Hindlimb muscle (tissue), 1 donor: ENCODE results near the gene TDRD10. TPM values are rescaled to one million over a fixed set of nuclear protein-coding genes. Genes with fewer than 3 reads are reported as not detected.
A peak's percentile ranks its signal among the peaks of the same experiment; 100 is the strongest.

Experiments used
- DNase-seq: peaks from one replicate; pipeline ENCODE4 v3.0.0-alpha.2; 2013
- polyA plus RNA-seq: library from polyadenylated mRNA; unstranded; fragments of 120-200 nt; gene quantifications from one replicate; pipeline ENCODE4 v1.2.1, GENCODE V29; 2013; ENCODE audit not compliant: insufficient read length

Gene TDRD10
- polyA plus RNA-seq, 1 donor = 3.3 TPM

GRCh38 chr1:154553056-154554030 lies 51.3 kb downstream of the TDRD10 start:
- no peak for DNase-seq

DNA sequence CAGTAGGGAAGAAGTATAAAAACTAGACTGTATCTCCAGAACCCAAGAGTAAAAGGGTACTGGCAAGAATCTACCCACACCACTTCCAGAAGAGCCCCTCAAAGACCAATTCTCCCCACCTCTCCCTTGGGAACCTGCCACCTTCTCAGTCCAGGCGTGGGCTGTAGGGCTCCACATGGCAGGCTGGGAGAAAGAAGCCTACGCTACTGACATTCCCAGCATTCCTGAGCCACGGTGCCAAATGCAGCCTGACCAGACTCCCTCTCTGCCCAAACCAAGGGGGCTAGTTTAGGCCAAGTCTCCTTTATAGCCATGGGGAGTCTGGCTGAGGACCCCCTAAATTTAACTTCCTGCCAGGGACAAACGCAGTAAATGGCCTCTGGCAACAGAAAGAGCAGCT lies 54.4 kb downstream of the TDRD10 start:
- DNase-seq = no peak

GRCh38 chr1:154557248-154557938 lies 55.4 kb downstream of the TDRD10 start:
- DNase-seq = no peak

GRCh38 chr1:154557939-154558719 lies 56.1 kb downstream of the TDRD10 start, which contains the start of gene UBE2Q1:
Gene UBE2Q1 (minus strand): TSS chr1:154558662. CDS start chr1:154558553, 109 bp downstream.
- peak; percentile 41 for DNase-seq

DNA sequence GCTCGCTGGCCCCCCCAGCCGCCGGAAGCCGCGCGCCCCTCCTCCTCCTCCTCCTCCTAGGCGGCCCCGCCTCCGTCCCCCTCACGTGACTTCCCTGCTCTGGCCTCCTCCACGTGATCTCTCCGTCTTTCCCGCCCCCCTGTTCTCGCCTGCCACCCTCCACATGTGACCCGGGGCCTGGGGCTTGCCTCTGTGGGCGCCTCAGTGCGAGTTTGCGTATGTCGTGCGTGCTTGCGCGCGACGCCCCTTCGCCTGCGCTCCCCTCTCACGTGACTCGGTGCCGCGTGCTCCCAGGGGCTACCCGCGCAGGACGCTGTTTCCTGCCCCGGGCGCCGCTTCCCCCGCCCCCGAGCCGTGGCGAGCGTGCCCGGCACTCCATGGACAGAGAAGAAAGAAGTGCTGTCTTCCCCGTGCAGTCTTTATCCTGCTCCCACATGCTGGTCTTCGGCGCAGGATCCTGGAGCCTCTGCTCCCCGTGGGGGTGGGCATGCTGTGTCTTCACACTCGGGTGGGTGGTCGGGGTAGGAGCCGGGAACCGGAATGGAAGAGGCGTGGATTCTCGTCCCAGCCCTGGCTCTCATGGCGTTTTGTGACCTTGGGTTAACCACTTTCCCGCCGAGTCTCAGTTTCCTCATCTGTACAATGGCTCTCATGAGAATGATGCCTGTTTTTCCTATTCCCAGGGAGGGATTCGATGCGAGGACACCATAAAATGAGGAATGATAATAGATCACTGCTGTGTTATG lies 56.9 kb downstream of the TDRD10 start:
- DNase-seq = peak; percentile 99

DNA sequence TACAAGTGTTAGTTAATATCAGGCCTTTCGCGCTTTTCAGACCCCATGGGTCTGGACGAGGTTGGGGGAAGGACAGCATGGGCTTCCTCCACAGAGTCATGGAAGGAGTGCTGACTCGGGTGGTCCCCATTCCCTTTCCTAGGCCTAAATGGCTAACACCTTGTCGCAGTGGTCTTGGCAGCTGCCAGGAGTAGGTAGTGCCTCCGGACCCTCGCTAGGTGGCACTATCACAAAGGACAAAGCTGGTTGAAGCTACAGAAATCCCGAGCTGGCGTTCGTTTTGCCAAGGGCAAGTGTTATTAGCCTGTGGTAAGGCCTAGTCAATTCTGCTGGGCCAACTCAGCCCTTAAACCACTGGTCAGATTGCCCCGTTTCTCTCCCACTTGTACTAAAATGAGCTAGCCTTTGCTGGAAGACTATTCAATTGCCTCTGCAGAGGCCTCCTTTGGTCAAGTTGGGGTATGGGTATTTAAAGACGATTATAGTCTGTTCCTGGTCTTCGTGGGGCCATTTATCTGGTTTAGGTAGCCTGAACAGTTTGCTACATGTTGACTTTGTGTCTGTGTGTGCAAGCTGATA lies 57.5 kb downstream of the TDRD10 start:
- DNase-seq = peak; percentile 89

DNA sequence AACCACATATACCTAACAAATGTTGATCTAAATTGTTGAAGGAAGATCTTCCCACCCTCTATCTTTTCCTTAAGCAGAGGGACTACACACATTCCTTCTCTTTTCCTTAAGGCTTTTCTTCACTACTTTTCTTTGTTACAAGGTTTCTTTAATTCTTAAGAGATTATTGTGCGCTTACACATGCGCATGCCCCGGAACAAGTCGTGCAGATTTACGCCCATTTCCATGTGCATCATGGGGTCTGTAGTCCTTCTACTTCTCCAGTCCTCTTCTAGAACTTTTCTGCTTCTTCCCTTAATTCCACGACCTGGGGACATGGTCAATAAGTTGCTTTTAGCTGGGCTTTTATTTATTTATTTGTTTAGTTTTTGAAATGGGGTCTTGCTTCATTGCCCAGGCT lies 63.9 kb downstream of the TDRD10 start:
- no peak for DNase-seq

- peak; percentile 52 for DNase-seq
Observed at GRCh38 chr1:154567386-154568156, 65.6 kb downstream of the TDRD10 start, which contains the start of gene CHRNB2. Gene CHRNB2 (plus strand): TSS chr1:154567778. CDS start chr1:154568045, 267 bp downstream.

DNA sequence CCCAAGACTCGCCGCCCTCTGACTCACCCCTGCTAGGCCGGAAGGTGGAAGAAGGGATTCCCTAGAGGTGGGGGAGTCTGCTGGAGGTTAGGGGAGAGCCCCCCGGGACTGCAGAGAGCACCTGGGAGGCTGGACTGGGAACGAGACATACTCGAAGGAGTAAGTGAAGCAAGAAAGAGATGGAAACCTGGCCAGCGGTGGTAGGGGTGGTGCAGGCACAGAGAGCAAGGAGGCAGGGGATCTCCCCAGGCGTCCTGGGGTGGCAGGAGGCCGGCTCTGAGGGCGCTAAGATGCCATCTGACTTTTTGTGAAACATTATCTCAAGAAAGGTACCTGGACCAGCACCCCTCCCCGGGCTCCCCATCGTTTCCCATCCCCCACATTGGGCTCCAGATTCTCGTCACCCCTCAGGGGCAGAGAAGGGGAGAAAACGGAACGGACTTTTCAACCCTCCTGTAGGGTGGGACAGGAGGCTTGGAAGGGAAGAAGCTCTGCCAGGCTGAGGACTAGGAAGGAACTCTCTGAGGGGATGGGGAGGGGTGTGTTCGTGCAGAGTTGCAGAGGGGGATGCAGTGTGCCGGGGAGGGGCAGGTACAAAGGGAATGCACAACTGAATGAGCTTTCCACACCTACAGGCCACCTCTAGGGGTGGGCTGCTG lies 66.3 kb downstream of the TDRD10 start:
- no peak for DNase-seq

DNA sequence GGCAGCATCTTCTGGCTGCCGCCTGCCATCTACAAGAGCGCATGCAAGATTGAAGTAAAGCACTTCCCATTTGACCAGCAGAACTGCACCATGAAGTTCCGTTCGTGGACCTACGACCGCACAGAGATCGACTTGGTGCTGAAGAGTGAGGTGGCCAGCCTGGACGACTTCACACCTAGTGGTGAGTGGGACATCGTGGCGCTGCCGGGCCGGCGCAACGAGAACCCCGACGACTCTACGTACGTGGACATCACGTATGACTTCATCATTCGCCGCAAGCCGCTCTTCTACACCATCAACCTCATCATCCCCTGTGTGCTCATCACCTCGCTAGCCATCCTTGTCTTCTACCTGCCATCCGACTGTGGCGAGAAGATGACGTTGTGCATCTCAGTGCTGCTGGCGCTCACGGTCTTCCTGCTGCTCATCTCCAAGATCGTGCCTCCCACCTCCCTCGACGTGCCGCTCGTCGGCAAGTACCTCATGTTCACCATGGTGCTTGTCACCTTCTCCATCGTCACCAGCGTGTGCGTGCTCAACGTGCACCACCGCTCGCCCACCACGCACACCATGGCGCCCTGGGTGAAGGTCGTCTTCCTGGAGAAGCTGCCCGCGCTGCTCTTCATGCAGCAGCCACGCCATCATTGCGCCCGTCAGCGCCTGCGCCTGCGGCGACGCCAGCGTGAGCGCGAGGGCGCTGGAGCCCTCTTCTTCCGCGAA lies 69.4 kb downstream of the TDRD10 start:
- DNase-seq = no peak

- DNase-seq = no peak
Observed at GRCh38 chr1:154571964-154572288, 69.9 kb downstream of the TDRD10 start.

DNA sequence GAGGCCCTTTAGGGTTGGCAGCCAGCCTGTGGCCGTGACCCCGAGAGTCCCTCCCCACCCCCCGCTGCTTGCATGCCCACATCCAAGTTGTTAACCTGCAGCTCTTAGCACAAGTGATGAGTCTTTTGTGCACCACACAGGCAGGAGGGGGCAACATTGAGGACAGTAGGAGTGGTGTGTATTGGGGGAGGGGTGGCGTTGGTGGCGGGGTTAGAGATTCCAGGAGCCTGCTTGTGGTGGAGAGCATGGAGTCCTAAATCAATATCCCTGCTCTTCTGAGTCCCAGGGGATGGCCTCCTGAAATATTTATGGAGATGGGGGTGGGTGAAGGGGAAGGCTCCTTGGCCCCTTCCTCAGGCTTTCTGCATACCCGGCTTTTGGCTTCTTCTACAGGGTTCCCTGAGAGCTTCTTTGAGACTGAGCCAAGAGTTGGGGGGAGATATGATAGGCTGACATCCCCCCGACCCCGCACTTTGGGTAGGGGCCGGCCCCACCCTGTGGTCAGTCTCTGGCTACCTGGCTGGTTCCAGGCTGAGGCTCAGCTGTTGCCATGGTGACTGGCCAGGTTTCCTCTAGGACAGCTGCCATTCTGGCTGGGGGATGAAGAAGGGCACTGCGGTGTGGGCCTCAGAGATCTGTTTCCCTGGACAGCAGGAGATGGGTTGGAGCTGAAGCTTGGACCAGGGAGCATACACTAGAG lies 70.6 kb downstream of the TDRD10 start:
- no peak for DNase-seq

DNA sequence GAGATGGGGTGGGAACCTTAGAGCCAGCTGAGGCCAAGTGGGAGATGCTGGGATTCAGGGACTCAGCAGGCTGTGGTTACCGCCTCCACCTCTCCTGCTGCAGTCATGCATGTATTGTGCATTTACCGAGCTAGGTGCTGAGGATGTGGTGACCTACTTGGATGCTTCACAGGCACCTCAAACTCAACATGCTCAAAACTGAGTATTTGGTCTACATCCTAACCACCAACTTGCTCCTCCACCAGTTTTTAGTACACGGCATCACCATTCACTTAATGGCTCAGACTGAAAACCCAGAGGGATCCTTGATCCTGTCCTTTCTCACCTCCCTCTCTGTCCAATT lies 71.1 kb downstream of the TDRD10 start:
- DNase-seq = no peak

- DNase-seq = no peak
Observed at GRCh38 chr1:154574716-154575115, 72.7 kb downstream of the TDRD10 start.

DNA sequence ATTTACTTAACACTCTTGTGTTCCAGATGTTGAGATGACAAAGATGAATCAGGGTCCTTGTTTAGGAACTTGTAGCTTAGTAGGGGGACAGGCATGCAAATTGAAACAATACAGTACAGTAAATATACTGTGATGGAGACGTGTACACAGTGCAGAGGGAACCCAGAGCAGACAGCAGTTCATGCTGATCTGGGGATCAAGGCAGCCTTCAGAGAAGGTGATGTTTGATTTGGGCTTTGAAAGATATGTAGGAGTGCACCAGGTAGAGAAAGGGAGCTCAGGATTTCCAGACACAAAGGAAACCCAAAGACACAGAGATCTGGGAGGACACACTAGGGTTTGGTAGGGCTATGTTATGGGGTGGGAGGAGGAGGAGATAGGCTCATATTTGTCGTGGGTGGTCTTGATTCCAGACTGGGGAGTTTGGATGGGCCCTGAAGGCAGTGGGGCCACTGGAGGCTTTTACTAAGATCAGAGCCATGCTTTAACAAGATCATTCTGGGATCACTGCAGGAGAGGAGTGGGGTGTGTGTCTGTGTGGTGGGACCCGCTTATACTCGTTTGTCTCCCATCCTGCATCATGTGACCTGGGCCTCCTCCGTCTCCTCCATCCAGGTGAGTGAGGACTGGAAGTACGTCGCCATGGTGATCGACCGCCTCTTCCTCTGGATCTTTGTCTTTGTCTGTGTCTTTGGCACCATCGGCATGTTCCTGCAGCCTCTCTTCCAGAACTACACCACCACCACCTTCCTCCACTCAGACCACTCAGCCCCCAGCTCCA lies 73.3 kb downstream of the TDRD10 start:
- DNase-seq = no peak

- DNase-seq = no peak
Observed at GRCh38 chr1:154575951-154576566, 74.0 kb downstream of the TDRD10 start.

DNA sequence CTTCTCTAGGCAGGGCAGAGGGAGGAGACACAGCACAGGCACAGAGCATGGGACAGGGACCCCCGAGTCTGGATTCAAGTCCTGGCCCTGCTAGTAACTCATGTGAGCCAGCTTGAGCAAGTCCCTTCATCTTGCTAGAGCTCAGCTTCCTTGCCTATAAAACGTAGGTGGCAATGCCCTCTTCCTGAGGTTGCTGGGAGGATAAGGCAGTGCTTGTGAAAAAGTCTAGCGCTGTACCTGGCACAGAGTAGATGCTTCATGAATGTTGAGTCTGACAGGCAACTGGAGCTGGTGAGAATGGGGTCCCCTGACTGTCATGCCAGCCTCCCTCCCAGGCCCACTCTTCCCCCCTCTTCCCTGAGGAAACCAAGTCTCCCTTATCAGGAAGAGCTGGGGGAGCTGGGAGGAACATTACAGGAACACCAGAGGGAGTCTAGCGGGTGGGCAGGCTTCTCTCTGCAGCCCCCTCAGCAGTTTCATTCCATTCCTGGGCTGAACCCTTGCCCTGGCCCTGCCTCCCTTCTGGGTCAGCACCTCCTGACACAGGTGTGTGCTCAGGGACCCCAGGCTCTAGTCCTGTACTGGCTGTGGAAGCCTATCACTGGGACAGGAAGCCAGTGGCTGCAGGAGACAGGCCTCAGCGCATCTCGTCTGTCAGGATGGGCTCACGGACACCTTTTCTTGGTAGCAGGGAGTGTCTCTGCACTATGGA lies 75.5 kb downstream of the TDRD10 start:
- no peak for DNase-seq
